PC-9 (cell line): Measurements from ENCODE around the gene TMEM125. TPM values are rescaled to one million over a fixed set of nuclear protein-coding genes. Genes with fewer than 3 reads are reported as not detected.

Experiments used
- BruUV-seq: library from RNA; stranded (reverse); fragments of 400-500 nt; replicated peaks from 2 replicates; lab custom pipeline; 2021; lab: Mats Ljungman, UMichigan
- CTCF ChIA-PET: fragments of 300-600 bp; sonication (Branson Sonifier 250); formaldehyde crosslinking; loops from one replicate; lab custom pipeline; 2022; ENCODE audit warnings: antibody characterized with exemption; lab: Charles Lee
- POLR2A ChIA-PET: fragments of 300-600 bp; sonication (Branson Sonifier 250); formaldehyde crosslinking; loops from one replicate; lab custom pipeline; 2022; ENCODE audit warnings: antibody characterized with exemption; ENCODE audit not compliant: unreplicated experiment; lab: Charles Lee
- DNase-seq, 2 experiments: peaks; one replicate each; pipeline versions ENCODE4 v3.0.0 to v3.0.0-alpha.2; 2015 to 2022; ENCODE audit warnings: mixed read lengths in 1 of 2
- H2AFZ ChIP-seq: fragments of 200-600 bp; sonication (generic); 2 replicates; pipeline ENCODE4 v1.8.1; 2017; ENCODE audit warnings: antibody characterized with exemption
- H3F3A ChIP-seq: fragments of 200-600 bp; sonication (generic); 2 replicates; pipeline ENCODE4 v1.8.1; 2017; ENCODE audit warnings: antibody characterized with exemption, mild to moderate bottlenecking, low read depth; ENCODE audit not compliant: insufficient read depth
- H3K27ac ChIP-seq: fragments of 200-600 bp; sonication (generic); 2 replicates; pipeline ENCODE4 v1.6.1; 2016; ENCODE audit warnings: mixed run types
- H3K27me3 ChIP-seq: fragments of 200-600 bp; sonication (generic); 2 replicates; pipeline ENCODE4 v1.6.1; 2016; ENCODE audit warnings: low read depth, mixed run types; ENCODE audit not compliant: insufficient read depth
- H3K36me3 ChIP-seq: fragments of 200-600 bp; sonication (generic); 2 replicates; pipeline ENCODE4 v1.6.1; 2016; ENCODE audit warnings: low read depth, mixed run types
- H3K4me1 ChIP-seq: fragments of 200-600 bp; sonication (generic); replicated peaks from 2 replicates; pipeline ENCODE4 v1.6.1; 2016; ENCODE audit warnings: mixed run types; ENCODE audit not compliant: insufficient read depth
- H3K4me2 ChIP-seq: fragments of 200-600 bp; sonication (generic); 2 replicates; pipeline ENCODE4 v1.6.1; 2017; ENCODE audit warnings: mixed run types
- H3K4me3 ChIP-seq: fragments of 200-600 bp; sonication (generic); 2 replicates; pipeline ENCODE4 v1.6.1; 2016; ENCODE audit warnings: mixed run types
- H3K79me2 ChIP-seq: fragments of 200-600 bp; sonication (generic); 2 replicates; pipeline ENCODE4 v1.6.1; 2017; ENCODE audit warnings: low read depth, mixed run types
- H3K9me2 ChIP-seq: fragments of 200-600 bp; sonication (generic); 2 replicates; pipeline ENCODE4 v1.8.1; 2017; ENCODE audit warnings: mild to moderate bottlenecking; ENCODE audit not compliant: insufficient read depth
- H3K9me3 ChIP-seq: fragments of 200-600 bp; sonication (generic); 2 replicates; pipeline ENCODE4 v1.8.1; 2016; ENCODE audit warnings: low read depth; ENCODE audit not compliant: insufficient read depth
- H4K20me1 ChIP-seq: fragments of 200-600 bp; sonication (generic); 2 replicates; pipeline ENCODE4 v1.8.1; 2017; ENCODE audit not compliant: insufficient read depth
- CTCF ChIP-seq: fragments of 200-600 bp; sonication (generic); conservative IDR thresholded peaks from 2 replicates; pipeline ENCODE4 v1.6.1; 2017; ENCODE audit warnings: mixed run types, antibody characterized with exemption, mild to moderate bottlenecking, moderate library complexity
- EZH2 ChIP-seq: fragments of 200-600 bp; sonication (generic); IDR thresholded peaks from 2 replicates; pipeline ENCODE4 v1.8.0; 2017; ENCODE audit warnings: antibody characterized with exemption, low read depth
- intact Hi-C: fragments of 100-400 bp; cut with micrococcal nuclease; formaldehyde crosslinking; loops from one replicate; pipeline ENCODE4 v1.10.0; 2022; ENCODE audit not compliant: unreplicated experiment
- total RNA-seq: library from RNA; stranded (reverse); gene quantifications from 2 replicates; pipeline ENCODE4 v1.2.3, GENCODE V29; 2021

The TMEM125 gene
- total RNA-seq, 1 experiment from 2014 or later: 55.6 TPM

GRCh38 chr1:43265431-43265830 lies 4.4 kb upstream of the TMEM125 start:
- intact Hi-C loops: no loop called here
- CTCF ChIA-PET: no interaction called here
- TF ChIP-seq EZH2 (no peak), CTCF (no peak)
- peaks cover 9% of the 10 kb centered on the region for H3K9me3 ChIP-seq
- H3K4me3 ChIP-seq: no peak overlapping the region
- H3K4me1 ChIP-seq: peaks cover 13% of the 10 kb centered on the region
- H3K4me2 ChIP-seq: no peak overlapping the region
- H3K36me3 ChIP-seq: no peaks in the 10 kb centered on the region
- no peaks in the 10 kb centered on the region for H3K79me2 ChIP-seq
- no peak overlapping the region for H3K27ac ChIP-seq
- no peaks in the 10 kb centered on the region for H3K9me2 ChIP-seq
- no peaks in the 10 kb centered on the region for H4K20me1 ChIP-seq
- H2AFZ ChIP-seq: no peak overlapping the region
- no TSS peak for BruUV-seq
- no peak for DNase-seq
- POLR2A ChIA-PET: interaction anchor here (0.7 kb wide), 1 partner anchor 448 kb away, joined by 4 read pairs; no protein-coding TSS in a partner anchor
- peaks cover 6% of the 10 kb centered on the region; the same call in 1 of the 2 replicates for H3F3A ChIP-seq
- no peaks in the 10 kb centered on the region for H3K27me3 ChIP-seq

GRCh38 chr1:43266881-43267280 lies 2.9 kb upstream of the TMEM125 start:
- peaks cover 6% of the 10 kb centered on the region; the same call in 1 of the 2 replicates for H3F3A ChIP-seq
- no TSS peak for BruUV-seq
- no peak overlapping the region for H3K4me2 ChIP-seq
- H3K9me2 ChIP-seq: no peaks in the 10 kb centered on the region
- DNase-seq: no peak
- no peaks in the 10 kb centered on the region for H4K20me1 ChIP-seq
- no peak overlapping the region for H2AFZ ChIP-seq
- peaks cover 9% of the 10 kb centered on the region for H3K9me3 ChIP-seq
- no peaks in the 10 kb centered on the region; the same call in 1 of the 2 replicates for H3K79me2 ChIP-seq
- no peaks in the 10 kb centered on the region for H3K27me3 ChIP-seq
- no peaks in the 10 kb centered on the region for H3K36me3 ChIP-seq
- TF ChIP-seq EZH2 (no peak), CTCF (no peak)
- ChIA-PET CTCF (interaction anchor here (0.6 kb wide), 1 partner anchor 29 kb away, joined by 3 read pairs; no protein-coding TSS in a partner anchor), POLR2A (interaction anchor here (0.7 kb wide), 2 partner anchors 9 to 378 kb away, joined by 3 to 4 read pairs; no protein-coding TSS in a partner anchor)
- H3K27ac ChIP-seq: no peak overlapping the region
- peaks cover 24% of the 10 kb centered on the region for H3K4me1 ChIP-seq
- intact Hi-C loops: no loop called here
- no peak overlapping the region for H3K4me3 ChIP-seq

GRCh38 chr1:43267291-43267805 lies 2.4 kb upstream of the TMEM125 start:
- Histone ChIP-seq H3K27ac (no peak overlapping the region), H3K27me3 (no peaks in the 10 kb centered on the region), H3K4me2 (no peak overlapping the region), H3K9me2 (no peaks in the 10 kb centered on the region), H3K36me3 (no peaks in the 10 kb centered on the region), H2AFZ (no peak overlapping the region), H3K9me3 (peaks cover 9% of the 10 kb centered on the region), H3F3A (peaks cover 6% of the 10 kb centered on the region; the same call in 1 of the 2 replicates), H3K4me1 (peaks cover 25% of the 10 kb centered on the region), H3K4me3 (no peak overlapping the region), H4K20me1 (no peaks in the 10 kb centered on the region), H3K79me2 (no peaks in the 10 kb centered on the region; the same call in 1 of the 2 replicates)
- POLR2A ChIA-PET: interaction anchor here (0.6 to 0.7 kb wide), 2 partner anchors 378 to 1824 kb away, joined by 3 to 4 read pairs; no protein-coding TSS in a partner anchor
- intact Hi-C loops: no loop called here
- CTCF ChIA-PET: interaction anchor here (0.6 kb wide), 1 partner anchor 28 kb away, joined by 3 read pairs; no protein-coding TSS in a partner anchor
- TF ChIP-seq CTCF (no peak), EZH2 (no peak)
- peak in 1 of 2 experiments; percentile 46 for DNase-seq
- BruUV-seq: no TSS peak
